Suprapubic skin (tissue), 4 donors: ENCODE data around the gene RAET1E.

Experiments
- CTCF ChIP-seq, 2 donors: fragments of 200-600 bp in 1 of 2; fragments of 450-650 bp in 1 of 2; sonication (generic) in 1 of 2; IDR thresholded peaks; one replicate each; pipeline ENCODE4 v1.5.1; 2016 to 2019; ENCODE audit warnings: antibody characterized with exemption in 2 of 2, mild to moderate bottlenecking in 1 of 2, moderate library complexity in 1 of 2
- EP300 ChIP-seq: sonication (generic); formaldehyde crosslinking; IDR thresholded peaks from one replicate; pipeline ENCODE4 v1.6.1; 2017; ENCODE audit warnings: antibody characterized with exemption
- POLR2A ChIP-seq, 2 donors: fragments of 450-650 bp; IDR thresholded peaks; one replicate each; pipeline ENCODE4 v1.6.1; 2017; ENCODE audit warnings: antibody characterized with exemption in 2 of 2, mild to moderate bottlenecking in 2 of 2, moderate library complexity in 2 of 2
- POLR2AphosphoS5 ChIP-seq, 3 donors: sonication (generic); formaldehyde crosslinking; IDR thresholded peaks; one replicate each; pipeline ENCODE4 v1.6.1; 2017; ENCODE audit warnings: antibody characterized with exemption in 3 of 3

GRCh38 chr6:149855741-149856140 lies 42.2 kb downstream of the RAET1E start:
- no peak for TF ChIP-seq CTCF (IDR thresholded peaks at IDR 0.05)
- no peak for TF ChIP-seq POLR2A (IDR thresholded peaks at IDR 0.05)
- no peak for TF ChIP-seq POLR2AphosphoS5 (IDR thresholded peaks at IDR 0.05)
- no peak for TF ChIP-seq EP300
